Measurements from ENCODE around the gene EIF2B2. TPM values are rescaled to one million over a fixed set of nuclear protein-coding genes. Genes with fewer than 3 reads are reported as not detected.

Gene EIF2B2
- total RNA-seq, 1 donor from 2014 or later, result 31.8 TPM

DNA sequence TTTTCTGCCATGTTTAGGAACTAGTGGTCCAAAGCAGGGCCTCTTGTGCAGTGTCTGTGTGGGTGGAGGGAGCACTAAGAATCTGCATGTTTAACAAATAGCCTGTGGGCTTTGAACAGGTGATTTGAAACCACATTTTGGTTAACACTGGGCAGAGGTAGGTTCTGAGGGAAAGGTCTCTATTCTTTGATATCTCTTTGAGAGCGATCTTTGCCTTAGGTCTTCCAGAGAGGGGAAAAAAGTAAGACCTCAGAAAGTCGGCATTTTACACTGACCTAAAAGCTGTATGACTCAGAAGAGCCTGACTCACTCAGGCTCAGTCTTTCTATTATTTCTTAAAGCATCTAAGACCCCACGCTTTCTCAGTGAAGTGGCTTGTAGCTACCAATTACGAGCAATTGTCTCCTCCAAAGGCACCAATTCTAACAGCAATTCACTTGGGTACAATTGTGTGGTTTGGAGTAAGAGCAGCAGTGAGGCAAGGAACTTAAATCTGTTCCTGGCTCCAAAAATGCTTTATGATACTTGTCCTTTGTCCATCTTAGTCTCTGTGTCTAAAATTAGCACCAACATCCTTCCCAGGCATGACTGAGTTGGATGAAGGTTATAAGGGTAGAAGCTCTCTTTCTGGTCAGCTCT lies 8.8 kb downstream of the EIF2B2 start:
- Mint-ChIP-seq H3K9me3 (ENCODE audit: unreplicated experiment) (no peaks in the 10 kb centered on the region), H3K27me3 (ENCODE audit: unreplicated experiment) (no peaks in the 10 kb centered on the region), H3K27ac (ENCODE audit: unreplicated experiment) (no peak overlapping the region), H3K36me3 (ENCODE audit: low read depth, unreplicated experiment) (peaks cover 23% of the 10 kb centered on the region), H3K4me1 (ENCODE audit: unreplicated experiment) (peaks cover 8% of the 10 kb centered on the region), H3K4me3 (ENCODE audit: unreplicated experiment) (no peak overlapping the region)
- TF ChIP-seq, protein P1, sequence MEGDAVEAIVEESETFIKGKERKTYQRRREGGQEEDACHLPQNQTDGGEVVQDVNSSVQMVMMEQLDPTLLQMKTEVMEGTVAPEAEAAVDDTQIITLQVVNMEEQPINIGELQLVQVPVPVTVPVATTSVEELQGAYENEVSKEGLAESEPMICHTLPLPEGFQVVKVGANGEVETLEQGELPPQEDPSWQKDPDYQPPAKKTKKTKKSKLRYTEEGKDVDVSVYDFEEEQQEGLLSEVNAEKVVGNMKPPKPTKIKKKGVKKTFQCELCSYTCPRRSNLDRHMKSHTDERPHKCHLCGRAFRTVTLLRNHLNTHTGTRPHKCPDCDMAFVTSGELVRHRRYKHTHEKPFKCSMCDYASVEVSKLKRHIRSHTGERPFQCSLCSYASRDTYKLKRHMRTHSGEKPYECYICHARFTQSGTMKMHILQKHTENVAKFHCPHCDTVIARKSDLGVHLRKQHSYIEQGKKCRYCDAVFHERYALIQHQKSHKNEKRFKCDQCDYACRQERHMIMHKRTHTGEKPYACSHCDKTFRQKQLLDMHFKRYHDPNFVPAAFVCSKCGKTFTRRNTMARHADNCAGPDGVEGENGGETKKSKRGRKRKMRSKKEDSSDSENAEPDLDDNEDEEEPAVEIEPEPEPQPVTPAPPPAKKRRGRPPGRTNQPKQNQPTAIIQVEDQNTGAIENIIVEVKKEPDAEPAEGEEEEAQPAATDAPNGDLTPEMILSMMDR (IDR thresholded peaks at IDR 0.05; ENCODE audit: unreplicated experiment), result no peak
- no peak for DNase-seq (ENCODE audit: low spot score)

DNA sequence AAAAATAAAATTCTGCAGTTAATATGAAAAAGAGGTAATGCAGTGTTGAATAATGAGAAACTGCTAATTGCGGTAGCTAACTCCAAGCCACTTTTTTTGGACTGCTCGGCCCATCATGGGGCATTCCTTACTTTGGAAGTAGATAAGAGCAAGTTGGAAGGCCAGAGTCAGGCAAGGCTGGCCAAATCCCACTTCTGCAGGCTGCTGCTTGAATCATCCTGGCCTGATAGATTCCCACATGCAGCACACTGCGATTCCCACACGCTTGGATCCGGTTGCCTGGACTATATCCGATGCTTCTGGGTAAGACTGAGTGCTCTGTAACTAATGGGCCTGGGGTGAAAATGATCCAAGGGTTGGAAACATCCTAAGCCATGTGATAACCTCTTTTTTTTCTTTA lies 10.6 kb downstream of the EIF2B2 start:
- peaks cover 19% of the 10 kb centered on the region for H3K36me3 Mint-ChIP-seq (ENCODE audit: low read depth, unreplicated experiment)
- DNase-seq (ENCODE audit: low spot score), result no peak
- H3K9me3 Mint-ChIP-seq (ENCODE audit: unreplicated experiment), result no peaks in the 10 kb centered on the region
- TF ChIP-seq, protein P1 (IDR thresholded peaks at IDR 0.05; ENCODE audit: unreplicated experiment), result no peak
- H3K4me1 Mint-ChIP-seq (ENCODE audit: unreplicated experiment), result peaks cover 8% of the 10 kb centered on the region
- no peak overlapping the region for H3K27ac Mint-ChIP-seq (ENCODE audit: unreplicated experiment)
- no peaks in the 10 kb centered on the region for H3K27me3 Mint-ChIP-seq (ENCODE audit: unreplicated experiment)
- H3K4me3 Mint-ChIP-seq (ENCODE audit: unreplicated experiment), result no peak overlapping the region

DNA sequence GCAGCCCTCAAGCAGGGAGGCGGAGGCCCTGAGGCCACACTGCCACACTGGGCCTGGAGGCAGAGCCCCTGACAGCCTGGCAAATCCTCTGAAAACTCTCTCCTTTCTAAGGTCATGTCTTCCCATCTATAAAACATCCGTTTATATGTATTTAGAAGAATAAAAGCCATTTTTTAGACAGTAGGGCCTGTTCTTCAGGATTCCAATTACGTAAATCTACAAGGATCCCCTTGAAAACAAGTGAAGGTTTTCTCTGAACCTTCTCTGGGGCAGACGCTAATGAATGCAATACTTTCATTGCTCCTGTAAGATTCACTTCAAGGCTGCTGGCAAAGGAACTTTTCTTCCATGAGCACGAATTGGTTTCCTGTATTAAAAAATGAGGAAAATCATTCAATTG lies 12.8 kb downstream of the EIF2B2 start:
- TF ChIP-seq, protein P1 (IDR thresholded peaks at IDR 0.05; ENCODE audit: unreplicated experiment), result no peak
- H3K27me3 Mint-ChIP-seq (ENCODE audit: unreplicated experiment), result no peaks in the 10 kb centered on the region
- peaks cover 8% of the 10 kb centered on the region for H3K4me1 Mint-ChIP-seq (ENCODE audit: unreplicated experiment)
- H3K27ac Mint-ChIP-seq (ENCODE audit: unreplicated experiment), result no peak overlapping the region
- no peak overlapping the region for H3K4me3 Mint-ChIP-seq (ENCODE audit: unreplicated experiment)
- no peaks in the 10 kb centered on the region for H3K9me3 Mint-ChIP-seq (ENCODE audit: unreplicated experiment)
- no peak for DNase-seq (ENCODE audit: low spot score)
- peaks cover 15% of the 10 kb centered on the region for H3K36me3 Mint-ChIP-seq (ENCODE audit: low read depth, unreplicated experiment)

DNA sequence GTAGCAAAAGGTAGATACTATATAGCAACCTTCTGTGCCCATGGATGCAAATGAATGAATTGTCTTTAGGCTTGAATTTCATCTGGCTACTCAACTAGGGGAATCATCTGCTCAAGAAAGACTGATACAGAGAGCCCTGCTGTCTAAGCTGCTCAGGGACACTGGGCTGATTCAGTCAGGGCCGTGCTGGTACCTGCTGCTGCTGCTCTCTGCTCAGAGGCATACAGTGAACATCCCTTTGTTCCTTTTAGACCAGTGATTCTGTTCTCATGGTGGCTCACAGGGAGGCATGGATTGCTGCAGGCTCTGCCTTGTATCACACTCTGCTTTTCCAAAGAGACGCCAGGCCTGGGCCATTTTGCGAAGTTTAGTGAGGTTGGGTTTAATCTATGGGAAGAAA lies 14.1 kb downstream of the EIF2B2 start:
- H3K27me3 Mint-ChIP-seq (ENCODE audit: unreplicated experiment), result no peaks in the 10 kb centered on the region
- H3K9me3 Mint-ChIP-seq (ENCODE audit: unreplicated experiment), result no peaks in the 10 kb centered on the region
- H3K4me3 Mint-ChIP-seq (ENCODE audit: unreplicated experiment), result no peak overlapping the region
- TF ChIP-seq, protein P1 (IDR thresholded peaks at IDR 0.05; ENCODE audit: unreplicated experiment), result no peak
- peaks cover 8% of the 10 kb centered on the region for H3K4me1 Mint-ChIP-seq (ENCODE audit: unreplicated experiment)
- no peak for DNase-seq (ENCODE audit: low spot score)
- no peak overlapping the region for H3K27ac Mint-ChIP-seq (ENCODE audit: unreplicated experiment)
- H3K36me3 Mint-ChIP-seq (ENCODE audit: low read depth, unreplicated experiment), result peaks cover 15% of the 10 kb centered on the region

DNA sequence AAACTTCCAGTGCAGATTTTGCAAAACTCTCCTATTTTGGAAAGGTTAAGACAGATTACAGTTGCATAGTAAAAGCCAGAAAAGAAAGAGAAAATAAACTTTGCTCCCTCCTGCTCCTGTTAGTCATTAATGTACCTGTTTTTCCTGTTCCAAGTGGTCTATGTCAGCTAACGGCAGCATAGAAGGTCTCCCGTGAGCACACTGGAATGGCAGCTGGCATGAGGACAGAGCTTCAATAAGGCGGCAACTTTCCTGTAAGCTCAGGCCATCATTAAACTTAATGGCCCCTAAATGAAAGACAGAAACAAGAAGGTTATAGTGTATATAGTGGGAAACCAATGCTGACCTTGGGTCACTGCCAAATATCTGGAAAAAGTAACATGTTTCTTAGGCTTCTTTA lies 16.0 kb downstream of the EIF2B2 start:
- no peaks in the 10 kb centered on the region for H3K9me3 Mint-ChIP-seq (ENCODE audit: unreplicated experiment)
- TF ChIP-seq, protein P1 (IDR thresholded peaks at IDR 0.05; ENCODE audit: unreplicated experiment), result no peak
- peaks cover 19% of the 10 kb centered on the region for H3K36me3 Mint-ChIP-seq (ENCODE audit: low read depth, unreplicated experiment)
- H3K27me3 Mint-ChIP-seq (ENCODE audit: unreplicated experiment), result no peaks in the 10 kb centered on the region
- peaks cover 6% of the 10 kb centered on the region for H3K4me1 Mint-ChIP-seq (ENCODE audit: unreplicated experiment)
- DNase-seq (ENCODE audit: low spot score), result no peak
- no peak overlapping the region for H3K4me3 Mint-ChIP-seq (ENCODE audit: unreplicated experiment)
- H3K27ac Mint-ChIP-seq (ENCODE audit: unreplicated experiment), result no peak overlapping the region

Data from endothelial cell (in vitro differentiated cells).